GM21737 (cell line): Measurements from ENCODE around the gene EXD3.
A peak's percentile ranks its signal among the peaks of the same experiment; 100 is the strongest.

ENCODE experiments used
- ATAC-seq: cut with Tn5 transposase; IDR thresholded peaks from one replicate; pipeline ENCODE4 v1.9.1; 2021; ENCODE audit warnings: mild to moderate bottlenecking, moderate library complexity; ENCODE audit not compliant: unreplicated experiment

EXD3 gene

DNA sequence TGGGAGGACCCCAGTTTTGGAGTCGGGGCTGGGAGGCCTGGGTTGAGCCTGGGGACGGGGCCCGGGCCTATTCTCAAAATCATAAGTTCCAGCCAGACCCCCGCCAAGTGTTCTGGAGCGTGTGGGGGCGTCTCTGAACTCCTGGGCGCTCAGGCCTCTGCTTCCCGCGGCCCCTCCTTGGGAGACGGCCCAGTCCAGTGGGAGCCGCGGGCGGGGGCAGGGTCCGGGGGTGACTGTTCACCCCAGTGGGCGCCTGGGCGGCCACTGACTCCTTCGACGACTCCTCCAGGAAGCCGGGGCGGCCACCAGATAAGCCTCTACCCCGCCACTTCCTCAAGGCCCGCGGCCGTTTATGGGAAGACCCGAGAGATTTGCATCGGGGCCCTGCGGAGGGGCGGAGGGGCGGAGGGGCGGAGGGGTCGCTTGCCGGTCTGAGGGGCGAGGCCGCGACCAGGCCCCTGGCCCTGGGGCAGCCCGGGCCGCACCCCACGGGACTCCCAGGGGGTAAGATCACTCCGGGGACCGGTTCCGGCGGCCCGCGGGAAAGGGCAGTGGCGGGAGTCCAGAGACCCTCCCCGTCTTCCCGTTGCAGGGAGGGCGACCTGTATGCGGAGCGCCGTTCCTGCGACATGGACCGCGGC, 144.8 kb downstream of the EXD3 start:
- ATAC-seq: no peak

DNA sequence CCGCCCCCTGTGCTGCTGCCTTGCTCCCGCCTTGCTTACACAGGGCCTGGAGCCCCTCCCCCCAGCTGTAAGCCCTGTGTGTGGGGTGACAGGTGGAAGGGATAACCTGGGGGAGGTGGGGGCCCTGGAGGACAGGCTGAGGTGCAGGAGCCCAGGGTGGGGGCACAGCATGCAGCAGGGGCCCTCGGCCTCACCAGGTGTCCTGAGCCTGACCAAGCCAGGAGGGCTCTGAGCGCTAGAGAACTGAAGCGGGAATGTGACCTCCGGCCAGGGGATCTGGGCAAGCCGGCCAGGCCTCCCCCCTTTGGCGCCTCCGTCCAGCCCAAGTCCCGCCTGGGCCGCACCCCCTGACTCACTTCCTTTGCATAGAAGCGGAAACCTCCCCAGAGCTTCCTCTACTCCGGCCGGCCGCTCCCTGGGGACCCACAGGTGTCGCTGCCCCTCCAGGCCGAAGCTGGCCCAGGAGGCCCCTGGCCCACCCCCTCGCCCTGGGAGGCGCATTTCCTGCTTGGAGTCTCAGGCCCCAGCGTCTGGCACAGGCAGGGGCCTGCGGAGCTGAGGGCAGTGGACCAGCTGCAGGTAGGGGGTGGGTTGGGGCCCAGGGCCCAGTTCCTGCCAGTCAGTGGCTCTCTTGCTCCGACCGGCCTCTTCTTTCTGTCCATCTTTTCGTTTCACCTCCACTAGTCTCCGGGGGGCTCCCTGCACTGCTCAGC, 145.5 kb downstream of the EXD3 start, which contains the start of gene TOR4A:
Gene TOR4A (plus strand): TSS at position 398 of the 713 bp plus-strand sequence. CDS start 964 bp downstream, outside the sequence.
- peak; percentile 61 for ATAC-seq

DNA sequence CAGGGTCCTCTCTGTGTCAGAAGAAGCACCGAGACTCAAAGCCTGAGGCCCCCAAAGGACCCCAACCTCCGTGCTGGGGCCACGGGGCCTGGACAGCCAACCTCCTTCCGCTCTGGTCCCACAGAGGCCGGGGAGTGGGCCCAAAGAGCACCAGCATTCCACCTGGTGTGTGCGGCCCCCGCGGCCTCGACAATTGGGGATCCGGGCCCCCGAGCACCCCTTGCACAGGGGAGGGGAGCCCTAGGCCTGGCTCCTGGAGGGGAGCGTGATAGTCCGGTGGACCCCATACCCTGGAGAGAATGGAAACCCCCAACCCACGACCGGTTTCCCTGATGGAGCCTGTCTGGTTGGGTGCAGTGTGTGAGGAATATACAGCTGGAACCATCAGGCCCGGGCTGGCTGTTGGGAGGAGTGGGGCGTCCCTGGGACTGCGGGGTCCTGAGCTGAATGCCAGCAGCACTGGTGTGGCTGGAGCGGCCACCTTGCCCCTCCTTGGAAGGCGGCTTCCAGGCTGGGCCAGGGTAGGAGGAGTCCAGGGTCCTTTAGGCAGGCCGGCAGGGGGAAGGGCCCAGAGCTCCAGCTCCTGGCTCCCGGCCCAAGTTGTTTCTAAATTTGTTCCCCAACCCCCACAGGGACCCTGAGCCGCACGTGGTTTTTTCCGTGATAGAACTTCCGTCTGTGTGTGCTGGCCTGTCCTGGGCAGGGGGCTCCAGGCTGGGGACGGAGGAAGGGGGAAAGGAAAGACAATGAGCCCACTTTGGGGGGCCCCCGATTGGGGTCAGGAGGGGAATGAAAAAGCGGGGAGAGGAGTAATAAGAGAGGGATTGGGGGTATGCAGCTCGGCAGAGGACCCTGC, 146.3 kb downstream of the EXD3 start:
- ATAC-seq: no peak

DNA sequence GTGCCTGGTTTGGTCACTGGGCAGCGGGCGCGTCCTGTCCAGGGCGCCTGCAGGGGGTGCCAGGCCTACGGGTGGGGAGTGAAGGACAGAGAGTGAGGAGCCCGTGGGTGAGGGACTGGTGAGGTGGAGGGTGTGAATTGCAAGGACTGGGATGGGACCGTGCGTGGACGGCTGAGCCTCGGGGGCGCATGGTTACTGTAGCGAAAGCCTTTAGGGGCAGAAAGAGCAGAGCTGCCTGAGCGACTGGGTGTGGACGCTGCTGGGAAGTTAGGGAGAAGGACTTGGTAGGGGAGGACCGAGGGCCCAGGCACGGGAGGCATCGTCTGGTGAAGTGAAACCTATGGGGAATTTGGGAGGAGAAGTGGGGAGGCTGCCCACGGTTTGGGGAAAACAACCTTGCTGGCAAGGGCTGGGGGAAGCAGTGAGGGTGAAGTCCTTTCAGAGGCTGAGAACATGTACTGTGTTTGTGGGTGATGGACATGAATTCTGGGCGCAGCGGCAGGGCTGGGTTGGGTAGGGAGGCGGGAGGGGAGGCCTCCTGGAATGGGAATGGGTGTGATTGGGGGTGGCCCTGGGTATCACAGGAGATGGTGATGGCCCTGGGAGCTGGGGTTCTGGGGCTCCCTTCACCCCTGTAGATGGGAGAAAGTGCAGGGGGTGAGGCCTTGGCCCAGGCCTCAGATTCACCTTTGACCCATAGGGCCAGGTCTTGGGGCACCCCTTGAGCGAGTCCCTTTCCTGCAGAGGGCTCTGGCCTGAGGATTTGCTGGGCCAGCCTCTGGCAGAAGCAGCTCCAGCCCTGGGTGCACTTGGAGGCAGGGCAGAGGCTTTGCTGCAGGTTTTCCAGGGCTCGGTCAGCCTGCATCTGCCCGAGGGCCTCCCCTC, 147.1 kb downstream of the EXD3 start:
- ATAC-seq: no peak

DNA sequence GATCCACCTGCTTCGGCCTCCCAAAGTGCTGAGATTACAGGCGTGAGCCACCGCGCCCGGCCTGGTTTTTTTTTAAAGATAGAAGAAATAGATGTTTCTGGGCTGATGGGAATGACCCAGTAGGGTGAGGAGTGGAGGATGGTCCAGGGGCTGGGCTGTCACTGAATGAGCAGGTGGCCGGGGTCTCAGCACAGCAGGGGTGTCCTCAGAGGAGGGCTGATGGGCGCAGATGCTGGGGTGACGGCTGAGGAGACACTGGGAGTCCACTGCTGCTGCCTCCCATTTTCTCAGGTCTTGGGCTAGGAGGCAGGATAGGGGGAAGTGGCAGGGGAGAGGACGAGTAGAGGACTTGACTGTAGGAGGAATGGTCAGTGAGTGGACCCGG, 147.8 kb downstream of the EXD3 start:
- ATAC-seq: no peak

DNA sequence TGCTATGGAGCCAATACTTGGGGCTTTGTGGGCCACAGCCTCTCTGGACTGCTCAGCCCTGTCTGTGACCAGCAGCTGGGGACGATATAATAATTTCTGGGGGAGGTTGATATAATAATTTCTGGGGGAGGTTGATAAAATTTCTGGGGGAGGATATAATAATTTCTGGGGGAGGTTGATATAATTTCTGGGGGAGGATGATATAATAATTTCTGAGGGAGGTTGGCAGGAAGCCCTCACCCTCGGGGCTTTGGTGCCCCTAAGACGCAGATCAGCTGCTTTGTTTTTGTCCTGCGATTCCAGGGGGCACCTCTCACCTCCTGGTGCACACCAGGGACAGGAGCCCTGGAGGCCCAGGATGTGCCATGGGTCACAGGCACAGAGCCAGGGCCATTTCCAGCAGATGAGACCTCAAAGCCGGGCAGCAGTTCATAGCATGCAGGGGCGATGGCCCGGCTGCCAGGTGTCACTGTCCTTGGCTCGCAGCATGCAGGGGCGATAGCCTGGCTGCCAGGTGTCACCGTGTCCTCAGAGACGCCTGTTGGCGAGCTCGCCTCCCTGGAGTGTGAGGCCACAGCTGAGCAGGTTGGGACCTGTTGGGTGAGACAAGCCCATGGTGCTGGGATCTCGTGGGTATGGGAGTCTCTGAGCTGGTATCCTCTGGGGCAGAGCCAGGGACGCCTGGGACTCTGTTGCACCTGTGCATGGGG, 149.2 kb downstream of the EXD3 start:
- no peak for ATAC-seq

DNA sequence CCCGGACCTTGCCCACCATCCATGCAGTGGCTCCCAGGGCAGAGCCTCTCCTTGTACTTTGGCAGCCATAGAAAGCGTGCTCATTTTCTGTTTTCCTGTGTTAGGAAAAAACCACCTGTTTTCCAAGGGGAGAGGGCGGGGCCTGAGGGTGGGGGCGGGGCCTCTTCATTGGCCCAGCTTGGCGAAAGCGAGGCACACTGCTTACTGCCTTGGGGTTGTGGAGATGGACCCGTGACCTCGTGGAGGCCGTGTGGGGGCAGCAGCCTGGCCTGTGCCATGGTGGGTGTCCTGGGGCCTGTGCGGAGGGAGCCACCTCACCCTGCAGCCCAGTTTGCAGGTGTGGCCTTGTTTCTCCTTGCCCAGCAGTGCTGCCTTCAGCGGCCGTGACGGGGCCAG, 149.9 kb downstream of the EXD3 start:
- no peak for ATAC-seq

DNA sequence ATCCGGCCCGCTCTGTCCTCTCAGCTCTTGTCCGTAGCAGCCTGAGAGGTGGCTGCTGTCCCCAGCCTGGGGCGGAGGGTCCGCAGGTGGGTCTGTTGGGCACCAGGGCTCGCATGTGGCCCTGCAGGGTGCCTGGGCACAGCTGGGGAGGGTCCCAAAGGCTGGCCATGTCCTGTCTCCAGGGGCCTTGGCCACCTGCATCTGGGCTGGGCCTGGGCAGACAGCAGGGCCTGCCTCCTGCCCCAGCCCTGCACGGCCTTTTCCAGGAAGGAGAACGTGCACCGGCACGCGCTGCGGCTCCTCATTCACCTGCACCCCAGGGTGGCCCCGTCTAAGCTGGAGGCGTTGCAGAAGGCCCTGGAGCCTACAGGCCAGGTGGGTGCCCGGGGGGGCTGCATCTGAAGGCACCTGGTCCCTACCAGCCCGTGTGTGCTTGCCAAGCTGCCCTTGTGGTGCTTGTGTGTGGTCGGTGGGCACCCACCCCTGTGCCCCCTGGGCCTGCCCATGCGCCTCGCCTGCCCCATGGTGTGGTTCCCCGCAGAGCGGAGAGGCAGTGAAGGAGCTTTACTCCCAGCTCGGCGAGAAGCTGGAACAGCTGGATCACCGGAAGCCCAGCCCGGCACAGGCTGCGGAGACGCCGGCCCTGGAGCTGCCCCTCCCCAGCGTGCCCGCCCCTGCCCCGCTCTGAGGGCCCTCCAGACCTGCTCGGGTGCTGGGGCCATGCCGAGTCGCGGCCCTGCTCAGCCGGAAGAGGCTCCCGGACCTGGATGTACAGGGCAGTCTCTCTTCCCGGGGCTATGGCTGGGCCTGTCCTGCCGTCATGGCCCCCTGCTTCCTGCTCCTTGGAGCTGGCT, 150.5 kb downstream of the EXD3 start:
- ATAC-seq: no peak

DNA sequence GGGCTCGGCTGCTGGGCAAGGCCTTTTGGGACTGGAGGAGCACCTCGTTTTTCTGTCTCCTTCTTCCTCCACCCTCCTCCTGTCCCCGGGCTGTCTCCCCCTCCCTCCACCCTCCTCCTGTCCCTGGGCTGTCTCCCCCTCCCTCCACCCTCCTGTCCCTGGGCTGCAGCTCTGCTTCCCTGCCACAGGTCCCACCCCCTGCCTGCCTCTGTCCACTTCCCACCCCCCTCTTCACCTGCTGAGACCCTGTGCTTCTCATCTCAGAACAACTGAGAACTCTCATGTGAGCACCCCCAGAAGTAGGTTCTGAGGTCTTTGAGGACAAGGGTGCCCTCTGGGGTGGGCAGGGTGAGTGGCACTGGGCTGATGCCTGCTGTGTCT, 151.3 kb downstream of the EXD3 start:
- ATAC-seq: no peak

DNA sequence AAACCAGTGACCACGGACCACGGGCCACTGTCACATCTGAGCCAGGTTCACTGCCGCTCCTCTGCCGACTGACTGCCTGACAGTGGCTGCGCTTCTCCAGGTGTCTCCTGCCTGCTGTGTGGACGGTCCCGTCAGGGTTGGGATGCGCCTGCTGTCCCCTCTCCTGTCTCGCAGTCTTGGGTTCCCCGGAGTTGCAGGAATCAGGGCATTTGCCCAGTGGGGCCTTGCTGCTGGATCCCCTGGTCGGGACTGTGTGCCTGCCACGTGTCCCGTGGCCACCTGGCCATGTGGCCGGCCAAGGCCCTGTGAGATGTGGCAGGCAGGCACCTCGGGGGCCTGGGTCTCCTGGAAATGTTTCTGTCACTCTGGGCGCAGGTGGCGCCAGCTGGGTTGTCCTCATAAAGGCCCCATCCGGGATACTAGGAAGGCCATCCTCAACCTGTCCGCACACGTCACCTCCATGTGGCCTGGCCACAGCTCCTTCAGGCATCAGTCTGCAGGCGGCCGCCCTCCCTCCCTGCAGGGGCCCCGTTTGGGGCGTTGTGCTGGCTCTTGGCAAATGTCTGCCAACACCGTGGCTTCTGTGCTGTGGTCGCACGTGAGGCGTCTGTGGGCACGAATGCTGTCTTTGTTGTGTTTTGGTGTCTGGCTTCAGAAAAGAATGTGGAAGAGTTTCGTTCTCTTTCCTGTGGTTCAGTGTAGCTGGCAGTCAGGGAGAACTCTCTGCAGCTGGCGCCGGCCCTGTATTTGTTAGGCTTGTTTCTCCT, 151.8 kb downstream of the EXD3 start:
- ATAC-seq: no peak

DNA sequence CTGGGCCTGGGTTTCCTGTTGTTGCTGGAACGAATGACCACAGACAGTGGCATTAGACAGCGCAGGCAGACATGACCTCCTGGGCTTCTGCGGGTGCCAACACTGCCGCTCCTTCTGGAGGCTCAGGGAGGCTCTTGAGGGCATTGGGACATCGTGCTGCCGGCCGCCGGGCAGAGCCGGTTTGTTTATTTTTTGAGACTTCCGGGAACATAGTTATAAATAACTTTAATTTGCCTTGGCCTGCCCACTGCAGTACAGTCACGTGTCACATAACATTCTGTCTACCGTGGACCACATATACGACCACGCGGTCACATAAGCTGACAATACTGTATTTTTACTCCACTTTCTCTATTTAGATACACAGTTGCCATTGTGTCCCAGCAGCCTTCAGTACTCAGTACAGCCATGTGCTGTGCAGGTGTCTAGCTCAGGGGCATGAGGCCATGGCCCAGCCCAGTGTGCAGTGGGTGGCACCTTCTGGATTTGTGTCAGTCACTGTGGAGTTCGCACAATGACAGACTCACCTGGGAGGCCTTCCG, 153.7 kb downstream of the EXD3 start:
- no peak for ATAC-seq

DNA sequence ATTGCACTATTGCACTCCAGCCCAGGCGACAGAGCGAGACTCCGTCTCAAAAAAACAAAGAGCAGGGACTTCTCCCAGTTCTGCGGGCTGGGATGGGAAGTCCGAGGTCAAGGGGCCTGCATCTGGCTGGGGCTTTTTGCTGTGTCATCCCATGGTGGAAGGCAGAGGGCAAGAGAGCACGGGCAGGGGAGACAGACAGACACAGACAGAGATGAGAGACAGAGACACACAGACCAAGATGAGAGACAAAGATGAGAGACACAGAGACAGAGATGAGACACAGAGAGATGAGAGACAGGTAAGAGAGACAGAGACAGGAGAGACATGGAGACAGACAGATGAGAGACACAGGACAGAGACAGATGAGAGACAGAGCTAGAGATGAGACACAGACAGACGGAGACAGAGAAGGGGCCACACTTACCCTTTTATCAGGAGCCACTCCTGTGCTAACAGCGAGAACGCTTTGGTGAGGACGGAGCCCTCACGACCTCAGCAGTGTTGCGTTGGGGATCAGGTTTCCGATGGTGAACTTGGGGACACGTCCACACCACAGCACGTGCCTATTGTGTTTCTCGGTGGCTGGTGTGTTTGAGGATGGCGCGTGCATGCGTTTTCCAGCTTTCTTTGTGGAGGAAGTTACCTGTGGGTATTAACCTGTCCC, 154.3 kb downstream of the EXD3 start:
- no peak for ATAC-seq

DNA sequence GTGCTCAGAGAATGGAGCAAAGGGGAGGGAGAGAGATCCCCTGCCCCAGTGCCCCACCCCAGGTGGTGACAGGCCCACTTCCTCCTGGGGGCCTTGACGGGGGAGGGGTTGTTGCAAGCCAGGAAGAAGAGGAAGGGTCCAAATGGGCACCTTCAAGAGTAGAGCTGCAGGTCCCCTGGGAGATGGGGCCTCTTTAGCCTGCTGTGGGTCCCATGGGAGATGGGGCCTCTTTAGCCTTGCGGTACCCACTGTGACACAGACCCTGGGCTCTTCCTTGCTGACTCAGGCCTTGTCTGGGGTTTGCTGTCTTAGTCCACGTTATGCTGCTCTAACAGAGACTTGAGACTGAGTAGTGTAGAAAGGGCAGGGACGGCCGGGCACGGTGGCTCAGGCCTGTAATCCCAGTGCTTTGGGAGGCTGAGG, 155.0 kb downstream of the EXD3 start:
- no peak for ATAC-seq

DNA sequence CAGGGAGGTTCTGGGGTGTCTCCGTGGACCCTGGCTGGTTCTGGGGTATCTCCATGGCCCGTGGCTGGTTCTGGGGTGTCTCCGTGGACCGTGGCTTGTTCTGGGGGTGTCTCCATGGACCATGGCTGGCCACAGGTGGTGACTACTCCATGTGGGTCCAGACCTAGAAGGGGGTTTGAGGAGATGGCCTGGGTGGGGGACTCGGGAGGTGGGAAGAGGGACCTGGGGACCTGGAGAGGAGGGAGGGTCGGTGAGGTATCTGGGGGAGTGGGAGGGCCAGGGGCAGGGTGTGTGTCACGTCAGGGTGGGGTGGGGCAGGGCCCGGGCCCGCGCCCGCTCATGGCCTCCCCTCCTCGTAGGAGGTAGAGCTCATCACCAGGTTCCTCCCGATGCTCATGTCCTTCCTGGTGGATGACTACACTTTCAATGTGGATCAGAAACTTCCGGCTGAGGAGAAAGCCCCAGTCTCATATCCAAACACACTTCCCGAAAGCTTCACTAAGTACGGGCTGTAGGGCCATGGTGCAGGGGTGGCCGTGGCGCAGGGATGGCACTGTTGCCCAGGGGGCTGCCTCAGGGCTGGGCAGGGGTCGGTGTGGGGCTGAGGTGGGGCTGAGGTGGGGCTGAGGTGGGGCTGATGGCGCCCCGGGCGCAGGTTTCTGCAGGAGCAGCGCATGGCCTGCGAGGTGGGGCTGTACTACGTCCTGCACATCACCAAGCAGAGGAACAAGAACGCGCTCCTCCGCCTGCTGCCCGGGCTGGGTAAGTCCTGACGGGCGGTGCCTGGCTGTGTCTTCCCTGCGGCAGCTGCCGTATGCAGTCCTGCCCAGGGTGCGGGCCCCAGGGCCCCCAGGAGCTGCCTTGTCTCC, 156.1 kb downstream of the EXD3 start:
- ATAC-seq: no peak

DNA sequence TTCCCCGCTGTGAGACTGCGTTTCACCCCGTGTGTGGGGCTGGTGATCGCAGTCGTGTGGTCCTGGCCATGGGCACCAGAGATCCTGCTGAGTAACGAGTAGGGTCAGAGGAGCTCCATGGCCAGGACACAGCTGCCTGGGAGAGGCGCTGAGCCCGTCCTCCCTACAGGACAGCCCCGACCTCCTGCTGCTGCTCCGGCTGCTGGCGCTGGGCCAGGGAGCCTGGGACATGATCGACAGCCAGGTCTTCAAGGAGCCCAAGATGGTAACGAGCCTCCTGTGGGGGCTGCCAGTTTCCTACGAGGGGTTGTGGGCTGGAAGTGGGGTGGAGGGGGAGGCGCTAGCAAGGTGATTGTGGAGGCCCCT, 156.8 kb downstream of the EXD3 start:
- ATAC-seq: no peak

DNA sequence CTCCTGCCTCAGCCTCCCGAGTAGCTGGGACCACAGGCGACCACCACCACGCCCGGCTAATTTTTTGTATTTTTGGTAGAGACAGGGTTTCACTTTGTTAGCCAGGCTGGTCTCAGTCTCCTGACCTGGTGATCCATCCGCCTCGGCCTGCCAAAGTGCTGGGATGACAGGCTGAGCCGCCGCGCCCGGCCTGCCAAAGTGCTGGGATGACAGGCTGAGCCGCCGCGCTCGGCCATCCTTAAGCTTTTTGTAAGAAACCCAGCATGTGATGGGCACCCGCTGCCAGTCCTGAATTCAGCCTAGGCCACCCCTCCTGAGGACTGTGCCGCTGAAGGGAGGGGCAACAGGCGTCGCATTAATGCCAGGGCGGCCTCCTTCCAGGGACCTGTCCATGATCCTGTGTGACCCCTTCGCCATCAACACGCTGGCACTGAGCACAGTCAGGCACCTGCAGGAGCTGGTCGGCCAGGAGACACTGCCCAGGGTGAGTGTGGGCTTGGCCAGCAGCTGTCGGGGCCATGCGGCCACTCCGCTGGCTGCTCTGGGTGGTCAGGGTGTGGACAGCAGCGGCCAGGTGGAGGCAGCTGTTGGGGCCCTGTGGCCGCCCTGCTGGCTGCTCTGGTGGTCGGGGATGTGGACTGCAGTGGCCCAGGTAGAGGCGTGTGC, 157.3 kb downstream of the EXD3 start:
- no peak for ATAC-seq
